H1 (cell line): Measurements from ENCODE around the gene COL28A1. TPM values are rescaled to one million over a fixed set of nuclear protein-coding genes. Genes with fewer than 3 reads are reported as not detected.

Experiments
- PHF8 ChIP-seq: fragments of 200-600 bp; sonication (generic); conservative IDR thresholded peaks from 2 replicates; pipeline ENCODE4 v1.7.1; 2012; ENCODE audit warnings: low read depth, mild to moderate bottlenecking, inconsistent platforms, low read length, moderate library complexity
- polyA plus RNA-seq, 7 experiments: library from polyadenylated mRNA; depleted of rRNA in 3 of 7; stranded (reverse) in 5 of 7; unstranded in 2 of 7; fragments of >200 nt in 5 of 7; fragments of 200-250 nt in 2 of 7; gene quantifications; 1 replicate in 5 of 7; 2 replicates in 1 of 7; 4 replicates in 1 of 7; pipeline versions ENCODE4 v1.2.1 to v1.2.3, GENCODE V29; 2011 to 2013; ENCODE audit warnings: missing spikeins in 2 of 7, mixed read lengths in 2 of 7
- total RNA-seq: library from RNA; stranded (reverse); fragmentation: NEBNext Ultra II Directional; extraction: Animal tissue kit (Norgen Biotek cat#: 25700); gene quantifications from 2 replicates; pipeline ENCODE4 v1.2.1, GENCODE V29; 2021

The COL28A1 gene
- total and polyA plus RNA-seq, 2 of the 8 experiments (the other 6 are each of a cell fraction or from before 2014, with no cell fraction given): 0.22 to 0.38 TPM

DNA sequence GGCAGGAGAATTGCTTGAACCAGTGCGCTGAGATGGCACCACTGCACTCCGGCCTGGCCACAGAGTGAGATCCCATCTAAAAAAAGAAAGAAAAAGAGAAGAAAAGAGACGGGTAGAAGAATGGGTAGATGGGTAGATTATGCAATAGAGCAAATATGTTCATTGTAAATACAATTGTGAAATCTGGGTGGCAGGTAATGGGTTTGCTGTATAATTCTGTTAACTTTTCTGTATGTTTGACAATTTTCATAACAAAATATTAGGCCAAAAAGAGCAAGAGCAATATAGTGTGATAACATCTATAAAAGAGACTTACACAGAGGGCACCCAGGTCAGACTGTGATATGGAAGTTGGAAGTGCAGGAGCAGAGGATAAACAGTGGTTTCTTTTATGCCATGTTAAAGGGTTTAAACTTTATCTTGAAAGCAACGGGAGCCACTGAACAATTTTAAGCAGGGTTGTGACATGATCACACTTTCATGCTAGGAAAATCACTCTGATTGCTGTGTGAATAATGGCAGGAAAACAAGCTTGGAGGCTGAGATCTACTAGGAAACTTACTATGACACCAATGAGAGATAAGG is 6.7 kb upstream of the COL28A1 start (continued):
- TF ChIP-seq PHF8: no peak
- TF ChIP-seq, all 59 proteins: peak for 0
